GM12878 (cell line): ENCODE results near the gene MARVELD1. TPM values are rescaled to one million over a fixed set of nuclear protein-coding genes. Genes with fewer than 3 reads are reported as not detected.

Experiments
- ATAC-seq: fragments of 200-7000 bp; cut with Tn5 transposase; 3 replicates; pipeline ENCODE4 v1.9.1; 2020; ENCODE audit warnings: mild to moderate bottlenecking, moderate library complexity
- BruUV-seq: library from RNA; stranded (reverse); fragments of 400-500 nt; replicated peaks from 2 replicates; lab custom pipeline; 2021; lab: Mats Ljungman, UMichigan
- CTCF ChIA-PET: fragments of 300-600 bp; sonication (Branson Sonifier 250); formaldehyde crosslinking; extraction: SDS; loops from one replicate; lab custom pipeline; 2021; ENCODE audit warnings: inconsistent platforms; lab: Yijun Ruan, JAX
- POLR2A ChIA-PET: fragments of 350-600 bp; formaldehyde crosslinking; extraction: SDS; loops from one replicate; lab custom pipeline; 2021; ENCODE audit warnings: inconsistent platforms; lab: Charles Lee
- RAD21 ChIA-PET: fragments of 300-600 bp; sonication (Branson Sonifier 250); formaldehyde crosslinking; loops from one replicate; lab custom pipeline; 2023; ENCODE audit warnings: antibody characterized with exemption; ENCODE audit not compliant: unreplicated experiment; lab: Charles Lee
- SMC1A ChIA-PET: fragments of 300-600 bp; sonication (Branson Sonifier 250); formaldehyde crosslinking; loops from one replicate; lab custom pipeline; 2023; ENCODE audit not compliant: unreplicated experiment, uncharacterized antibody; lab: Charles Lee
- DNase-seq: peaks from one replicate; pipeline ENCODE4 v3.0.0-alpha.2; 2011; ENCODE audit warnings: low read depth, low spot score
- FAIRE-seq: peaks from 3 replicates; lab custom pipeline; 2011; peaks lifted over from hg19 to GRCh38; lab: Jason Lieb, UNC
- H2AFZ ChIP-seq: 2 replicates; pipeline ENCODE4 v1.6.0; 2011; ENCODE audit warnings: low read depth, low read length, control low read depth; ENCODE audit not compliant: control insufficient read depth
- H3K27ac ChIP-seq: 2 replicates; pipeline ENCODE4 v1.5.1; 2011; ENCODE audit warnings: control low read depth; ENCODE audit not compliant: control insufficient read depth, insufficient read depth
- H3K27me3 ChIP-seq, 2 experiments: replicated peaks in 1 of 2; 2 replicates each; pipeline versions ENCODE4 v1.6.0 to v1.6.1; 2011; ENCODE audit warnings: low read length in 1 of 2; ENCODE audit not compliant: control insufficient read depth in 2 of 2, insufficient read depth in 2 of 2
- H3K36me3 ChIP-seq, 2 experiments: 2 replicates each; pipeline ENCODE4 v1.5.1; 2011; ENCODE audit warnings: low read length in 1 of 2; ENCODE audit not compliant: control insufficient read depth in 2 of 2, insufficient read depth in 2 of 2
- H3K4me1 ChIP-seq: 2 replicates; pipeline ENCODE4 v1.6.1; 2011; ENCODE audit warnings: mild to moderate bottlenecking, low read length, moderate library complexity, mixed read lengths; ENCODE audit not compliant: control insufficient read depth, insufficient read depth
- H3K4me2 ChIP-seq: 2 replicates; pipeline ENCODE4 v1.6.0; 2011; ENCODE audit warnings: control low read depth; ENCODE audit not compliant: control insufficient read depth, insufficient read depth
- H3K4me3 ChIP-seq: fragments of 200-600 bp; sonication (generic); 2 replicates; pipeline ENCODE4 v1.5.1; 2016
- H3K79me2 ChIP-seq: 2 replicates; pipeline ENCODE4 v1.6.0; 2011; ENCODE audit warnings: low read length; ENCODE audit not compliant: control insufficient read depth, insufficient read depth
- H3K9ac ChIP-seq: 2 replicates; pipeline ENCODE4 v1.8.0; 2011; ENCODE audit warnings: low read length, control low read depth, mixed read lengths; ENCODE audit not compliant: control insufficient read depth, insufficient read depth
- H3K9me3 ChIP-seq: replicated peaks from 3 replicates; pipeline ENCODE4 v1.5.1; 2011; ENCODE audit warnings: mild to moderate bottlenecking, low read length; ENCODE audit not compliant: control insufficient read depth, insufficient read depth
- H4K20me1 ChIP-seq: 2 replicates; pipeline ENCODE4 v1.6.0; 2011; ENCODE audit not compliant: control insufficient read depth, insufficient read depth
- ATF2 ChIP-seq: IDR thresholded peaks from 2 replicates; pipeline ENCODE4 v1.6.1; 2012; ENCODE audit warnings: low read length, inconsistent platforms
- CHD2 ChIP-seq: IDR thresholded peaks from 2 replicates; pipeline ENCODE4 v1.6.1; 2011; ENCODE audit warnings: low read depth, low read length, improper control_type of control experiment, borderline replicate concordance
- ESRRA ChIP-seq: IDR thresholded peaks from 2 replicates; pipeline ENCODE4 v1.6.1; 2012; ENCODE audit warnings: mild to moderate bottlenecking, low read length, improper control_type of control experiment
- SMARCA5 ChIP-seq: fragments of 450-650 bp; IDR thresholded peaks from 2 replicates; pipeline ENCODE4 v1.6.1; 2017; ENCODE audit warnings: mild to moderate bottlenecking
- STAT1 ChIP-seq: fragments of 450-650 bp; conservative IDR thresholded peaks from 2 replicates; pipeline ENCODE4 v1.6.1; 2014; ENCODE audit warnings: antibody characterized with exemption, mild to moderate bottlenecking
- ZNF384 ChIP-seq: IDR thresholded peaks from 2 replicates; pipeline ENCODE4 v1.6.1; 2012; ENCODE audit warnings: low read depth, mild to moderate bottlenecking, low read length, improper control_type of control experiment, borderline replicate concordance
- ZSCAN29 ChIP-seq: fragments of 450-650 bp; IDR thresholded peaks from 2 replicates; pipeline ENCODE4 v1.6.1; 2017; ENCODE audit warnings: mild to moderate bottlenecking, moderate library complexity
- WGBS: methylation state at CpG from one replicate; pipeline ENCODE4 v1.1.6; 2016; ENCODE audit warnings: low lambda C conversion rate; ENCODE audit not compliant: insufficient replicate concordance, insufficient coverage; ENCODE audit errors: missing lambda C conversion rate; 5-methylcytosine and 5-hydroxymethylcytosine counted together
- in situ Hi-C: fragments of 300-500 bp; cut with MboI; formaldehyde crosslinking; loops from 9 replicates; pipeline ENCODE4 v1.14.3; 2018; ENCODE audit warnings: mixed read lengths
- intact Hi-C: fragments of 100-400 bp; cut with micrococcal nuclease; formaldehyde crosslinking; loops from one replicate; pipeline ENCODE4 v1.14.2; 2022; ENCODE audit not compliant: unreplicated experiment
- polyA plus RNA-seq, 11 experiments: library from polyadenylated mRNA; depleted of rRNA in 4 of 11; unstranded in 6 of 11; stranded (reverse) in 5 of 11; fragments of >200 nt; fragmentation: Nextera tagmentation in 4 of 11; fragmentation: Illumina TruSeq in 1 of 11; extraction: Ambion mirVana in 4 of 11; extraction: Trizol in 1 of 11; gene quantifications; 1 replicate in 1 of 11; 2 replicates in 10 of 11; pipeline versions ENCODE4 v1.2.1 to v1.2.3, GENCODE V29; 2011 to 2016; ENCODE audit warnings: inconsistent platforms in 2 of 11, missing spikeins in 2 of 11, low read depth in 1 of 11
- total RNA-seq, 4 experiments: library from RNA; depleted of rRNA in 3 of 4; stranded (reverse); fragments of >200 nt in 3 of 4; fragmentation: Illumina TruSeq in 1 of 4; extraction: Trizol in 1 of 4; gene quantifications; 2 replicates each; pipeline versions ENCODE4 v1.2.1 to v1.2.3, GENCODE V29; 2013 to 2021
- TF ChIP-seq, protein P1 (sequence below): IDR thresholded peaks from 2 replicates; pipeline ENCODE4 v1.6.1; 2012; ENCODE audit warnings: low read depth, low read length, improper control_type of control experiment
- TF ChIP-seq, protein P2 (sequence below): fragments of 450-650 bp; IDR thresholded peaks from 2 replicates; pipeline ENCODE4 v1.6.1; 2017; ENCODE audit warnings: mild to moderate bottlenecking, moderate library complexity

Gene MARVELD1
- total and polyA plus RNA-seq, 10 of the 15 experiments (the other 5 are each of a cell fraction or from before 2014, with no cell fraction given): 0.54 to 8.4 (median 3.2) TPM

- ChIA-PET SMC1A (interaction anchor here (1.0 to 1.8 kb wide), 2 partner anchors 8 to 43 kb away, joined by 4 to 7 read pairs; partner anchors contain the start of gene ZFYVE27), RAD21 (no interaction called here), CTCF (interaction anchor here (0.6 to 2.8 kb wide), 7 partner anchors 9 to 53 kb away, joined by 3 to 8 read pairs (median 5); no protein-coding TSS in a partner anchor)
- FAIRE-seq (no peak), DNase-seq (no peak)
- Histone ChIP-seq H3K4me2 (no peak overlapping the region), H3K9me3 (no peaks in the 10 kb centered on the region), H3K4me1 (no peaks in the 10 kb centered on the region), H3K4me3 (no peak overlapping the region), H3K27me3 (no peaks in the 10 kb centered on the region), H3K36me3 (peaks cover 11 to 15% of the 10 kb centered on the region in 2 experiments)
- WGBS: 90% methylated on average over 15 of the region's 15 CpGs
- in situ Hi-C loops: no loop called here
- TF ChIP-seq ATF2 (no peak), ESRRA (no peak), SMARCA5 (no peak), ZSCAN29 (no peak), ZNF384 (no peak), STAT1 (no peak), CHD2 (no peak)
- TF ChIP-seq, protein P1, sequence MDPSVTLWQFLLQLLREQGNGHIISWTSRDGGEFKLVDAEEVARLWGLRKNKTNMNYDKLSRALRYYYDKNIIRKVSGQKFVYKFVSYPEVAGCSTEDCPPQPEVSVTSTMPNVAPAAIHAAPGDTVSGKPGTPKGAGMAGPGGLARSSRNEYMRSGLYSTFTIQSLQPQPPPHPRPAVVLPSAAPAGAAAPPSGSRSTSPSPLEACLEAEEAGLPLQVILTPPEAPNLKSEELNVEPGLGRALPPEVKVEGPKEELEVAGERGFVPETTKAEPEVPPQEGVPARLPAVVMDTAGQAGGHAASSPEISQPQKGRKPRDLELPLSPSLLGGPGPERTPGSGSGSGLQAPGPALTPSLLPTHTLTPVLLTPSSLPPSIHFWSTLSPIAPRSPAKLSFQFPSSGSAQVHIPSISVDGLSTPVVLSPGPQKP: no peak
- TF ChIP-seq, protein P2, sequence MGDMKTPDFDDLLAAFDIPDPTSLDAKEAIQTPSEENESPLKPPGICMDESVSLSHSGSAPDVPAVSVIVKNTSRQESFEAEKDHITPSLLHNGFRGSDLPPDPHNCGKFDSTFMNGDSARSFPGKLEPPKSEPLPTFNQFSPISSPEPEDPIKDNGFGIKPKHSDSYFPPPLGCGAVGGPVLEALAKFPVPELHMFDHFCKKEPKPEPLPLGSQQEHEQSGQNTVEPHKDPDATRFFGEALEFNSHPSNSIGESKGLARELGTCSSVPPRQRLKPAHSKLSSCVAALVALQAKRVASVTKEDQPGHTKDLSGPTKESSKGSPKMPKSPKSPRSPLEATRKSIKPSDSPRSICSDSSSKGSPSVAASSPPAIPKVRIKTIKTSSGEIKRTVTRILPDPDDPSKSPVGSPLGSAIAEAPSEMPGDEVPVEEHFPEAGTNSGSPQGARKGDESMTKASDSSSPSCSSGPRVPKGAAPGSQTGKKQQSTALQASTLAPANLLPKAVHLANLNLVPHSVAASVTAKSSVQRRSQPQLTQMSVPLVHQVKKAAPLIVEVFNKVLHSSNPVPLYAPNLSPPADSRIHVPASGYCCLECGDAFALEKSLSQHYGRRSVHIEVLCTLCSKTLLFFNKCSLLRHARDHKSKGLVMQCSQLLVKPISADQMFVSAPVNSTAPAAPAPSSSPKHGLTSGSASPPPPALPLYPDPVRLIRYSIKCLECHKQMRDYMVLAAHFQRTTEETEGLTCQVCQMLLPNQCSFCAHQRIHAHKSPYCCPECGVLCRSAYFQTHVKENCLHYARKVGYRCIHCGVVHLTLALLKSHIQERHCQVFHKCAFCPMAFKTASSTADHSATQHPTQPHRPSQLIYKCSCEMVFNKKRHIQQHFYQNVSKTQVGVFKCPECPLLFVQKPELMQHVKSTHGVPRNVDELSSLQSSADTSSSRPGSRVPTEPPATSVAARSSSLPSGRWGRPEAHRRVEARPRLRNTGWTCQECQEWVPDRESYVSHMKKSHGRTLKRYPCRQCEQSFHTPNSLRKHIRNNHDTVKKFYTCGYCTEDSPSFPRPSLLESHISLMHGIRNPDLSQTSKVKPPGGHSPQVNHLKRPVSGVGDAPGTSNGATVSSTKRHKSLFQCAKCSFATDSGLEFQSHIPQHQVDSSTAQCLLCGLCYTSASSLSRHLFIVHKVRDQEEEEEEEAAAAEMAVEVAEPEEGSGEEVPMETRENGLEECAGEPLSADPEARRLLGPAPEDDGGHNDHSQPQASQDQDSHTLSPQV: no peak
- TF ChIP-seq, all 136 proteins: peak for 0
- Histone ChIP-seq H4K20me1 (no peaks in the 10 kb centered on the region), H3K79me2 (peaks cover 14% of the 10 kb centered on the region), H2AFZ (no peak overlapping the region), H3K27ac (no peak overlapping the region), H3K9ac (no peak overlapping the region)
- BruUV-seq: no TSS peak
- ATAC-seq: no peak
- POLR2A ChIA-PET: interaction anchor here (1.1 kb wide), 1 partner anchor 10 kb away, joined by 4 read pairs; no protein-coding TSS in a partner anchor
- intact Hi-C loops: no loop called here
Observed at GRCh38 chr10:97744405-97745035, 31.0 kb downstream of the MARVELD1 start.
